ENCODE measurements around the gene CDK18.
A peak's percentile ranks its signal among the peaks of the same experiment; 100 is the strongest.
"Not testable (repeated sequence)": the region's sequence is repeated elsewhere in the genome, so short reads cannot be mapped to it uniquely, and the experiment has no call there.

CDK18 gene

GRCh38 chr1:205481629-205482151 lies 22.8 kb upstream of the CDK18 start:
- no peak overlapping the region for H3K4me3 ChIP-seq
- no peak overlapping the region for H3K27ac ChIP-seq
- TF ChIP-seq CTCF (IDR thresholded peaks at IDR 0.05): no peak
- no peak for DNase-seq (ENCODE audit: low spot score)

- H3K4me3 ChIP-seq; DNase-seq (ENCODE audit: low spot score); H3K27ac ChIP-seq: not testable (repeated sequence)
Observed at GRCh38 chr1:205482587-205482986, 21.9 kb upstream of the CDK18 start.

GRCh38 chr1:205483372-205483771 lies 21.1 kb upstream of the CDK18 start:
- no peak for TF ChIP-seq CTCF (IDR thresholded peaks at IDR 0.05)
- Histone ChIP-seq H3K27ac (no peak overlapping the region), H3K4me3 (no peak overlapping the region)
- DNase-seq (ENCODE audit: low spot score): no peak

GRCh38 chr1:205484985-205485967 lies 19.2 kb upstream of the CDK18 start:
- TF ChIP-seq CTCF (IDR thresholded peaks at IDR 0.05): peak; percentile 82
- Histone ChIP-seq H3K4me3 (no peak overlapping the region), H3K27ac (no peak overlapping the region)
- DNase-seq (ENCODE audit: low spot score): no peak

GRCh38 chr1:205486258-205486657 lies 18.2 kb upstream of the CDK18 start:
- TF ChIP-seq CTCF (IDR thresholded peaks at IDR 0.05): no peak
- DNase-seq (ENCODE audit: low spot score): no peak
- no peak overlapping the region for H3K27ac ChIP-seq
- no peak overlapping the region for H3K4me3 ChIP-seq

GRCh38 chr1:205488074-205488723 lies 16.3 kb upstream of the CDK18 start:
- Histone ChIP-seq H3K27ac (no peak overlapping the region), H3K4me3 (no peak overlapping the region)
- peak; percentile 85 for TF ChIP-seq CTCF (IDR thresholded peaks at IDR 0.05)
- DNase-seq (ENCODE audit: low spot score): no peak

GRCh38 chr1:205491794-205492193 lies 12.7 kb upstream of the CDK18 start:
- Histone ChIP-seq H3K4me3 (no peak overlapping the region), H3K27ac (no peak overlapping the region)
- no peak for TF ChIP-seq CTCF (IDR thresholded peaks at IDR 0.05)
- no peak for DNase-seq (ENCODE audit: low spot score)
